Activated CD4-positive, CD25-positive, alpha-beta regulatory T cell treated with anti-CD3 and anti-CD28 coated beads, Interleukin-2, amount 50 U/mL, for 24 hours (primary cell): ENCODE measurements around the gene LRRC66.

Experiments used
- ATAC-seq, 2 donors: fragments of 150-1000 bp; cut with Tn5 transposase; one replicate each; pipeline ENCODE4 v1.10.0; 2021; ENCODE audit warnings: mild to moderate bottlenecking in 1 of 2, moderate library complexity in 1 of 2

LRRC66 gene, protein sequence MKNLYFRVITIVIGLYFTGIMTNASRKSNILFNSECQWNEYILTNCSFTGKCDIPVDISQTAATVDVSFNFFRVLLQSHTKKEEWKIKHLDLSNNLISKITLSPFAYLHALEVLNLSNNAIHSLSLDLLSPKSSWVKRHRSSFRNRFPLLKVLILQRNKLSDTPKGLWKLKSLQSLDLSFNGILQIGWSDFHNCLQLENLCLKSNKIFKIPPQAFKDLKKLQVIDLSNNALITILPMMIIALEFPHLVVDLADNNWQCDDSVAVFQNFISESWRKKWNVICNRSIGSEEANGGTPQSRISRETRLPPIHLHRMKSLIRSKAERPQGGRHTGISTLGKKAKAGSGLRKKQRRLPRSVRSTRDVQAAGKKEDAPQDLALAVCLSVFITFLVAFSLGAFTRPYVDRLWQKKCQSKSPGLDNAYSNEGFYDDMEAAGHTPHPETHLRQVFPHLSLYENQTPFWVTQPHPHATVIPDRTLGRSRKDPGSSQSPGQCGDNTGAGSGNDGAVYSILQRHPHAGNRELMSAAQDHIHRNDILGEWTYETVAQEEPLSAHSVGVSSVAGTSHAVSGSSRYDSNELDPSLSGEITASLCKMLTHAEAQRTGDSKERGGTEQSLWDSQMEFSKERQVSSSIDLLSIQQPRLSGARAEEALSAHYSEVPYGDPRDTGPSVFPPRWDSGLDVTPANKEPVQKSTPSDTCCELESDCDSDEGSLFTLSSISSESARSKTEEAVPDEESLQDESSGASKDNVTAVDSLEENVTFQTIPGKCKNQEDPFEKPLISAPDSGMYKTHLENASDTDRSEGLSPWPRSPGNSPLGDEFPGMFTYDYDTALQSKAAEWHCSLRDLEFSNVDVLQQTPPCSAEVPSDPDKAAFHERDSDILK

GRCh38 chr4:52019936-52020657 lies at the start of gene LRRC66:
TSS of gene LRRC66 (minus strand) at chr4:52020363. CDS start at chr4:52017613, 2,750 bp downstream.
- no peak for ATAC-seq

DNA sequence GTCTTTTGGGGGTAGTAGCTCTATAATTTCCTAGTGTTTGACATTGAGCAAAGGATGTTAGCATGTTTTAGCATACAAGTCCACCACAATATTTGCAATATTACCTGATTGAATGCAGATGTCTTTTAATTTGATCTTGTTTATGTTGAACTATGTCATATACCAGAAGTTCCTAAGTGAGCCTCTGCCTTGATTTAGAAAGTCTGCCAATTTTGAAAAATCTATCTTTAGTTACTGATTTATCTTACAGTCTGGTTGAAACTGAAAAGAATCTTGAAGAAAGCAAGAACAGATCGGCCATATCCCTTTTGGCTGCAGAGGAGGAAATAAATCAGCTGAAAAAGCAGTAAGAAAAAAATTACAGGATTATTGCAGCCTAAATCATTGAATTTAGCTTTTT lies 49.4 kb upstream of the LRRC66 start:
- ATAC-seq: no peak

DNA sequence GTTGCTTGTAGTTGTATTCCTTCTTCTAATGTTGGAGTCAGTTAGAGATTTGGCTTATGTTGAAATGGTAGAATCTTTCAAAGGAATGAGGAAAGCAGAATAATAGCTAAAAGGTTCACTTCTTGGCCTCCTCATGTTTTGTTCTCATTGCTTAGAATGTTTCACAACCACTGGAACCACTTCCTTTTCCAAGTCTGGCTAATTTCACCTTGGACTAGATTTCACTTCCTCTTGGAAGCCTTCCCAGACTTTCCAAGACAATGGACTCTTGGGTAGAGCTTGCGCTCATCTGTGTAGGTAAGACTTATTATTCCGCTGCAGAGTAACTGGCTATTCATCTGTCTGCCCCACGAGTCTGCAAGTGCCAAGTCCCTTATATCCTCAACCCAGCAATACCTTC lies 39.2 kb upstream of the LRRC66 start:
- no peak for ATAC-seq

- no peak for ATAC-seq
Observed at GRCh38 chr4:52058275-52058674, 38.1 kb upstream of the LRRC66 start.

DNA sequence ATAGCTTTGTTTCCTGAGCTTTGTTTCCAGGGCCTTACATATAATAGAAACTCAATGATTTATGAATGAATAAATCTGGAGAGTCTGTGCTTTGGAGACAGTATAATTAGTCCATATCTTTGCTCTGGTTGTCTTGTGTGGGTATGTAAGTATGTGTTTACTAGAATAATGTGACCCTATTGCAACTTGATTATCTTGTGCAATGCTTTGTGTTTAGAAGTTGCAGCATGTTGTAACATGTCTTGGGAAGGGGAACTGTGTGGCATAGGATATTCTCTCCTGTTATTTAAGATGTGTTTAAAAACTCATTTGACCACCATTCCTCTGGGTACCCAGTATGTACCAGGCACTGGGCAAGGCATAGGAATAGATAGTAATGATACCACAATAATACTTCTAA lies 37.0 kb upstream of the LRRC66 start:
- no peak for ATAC-seq

DNA sequence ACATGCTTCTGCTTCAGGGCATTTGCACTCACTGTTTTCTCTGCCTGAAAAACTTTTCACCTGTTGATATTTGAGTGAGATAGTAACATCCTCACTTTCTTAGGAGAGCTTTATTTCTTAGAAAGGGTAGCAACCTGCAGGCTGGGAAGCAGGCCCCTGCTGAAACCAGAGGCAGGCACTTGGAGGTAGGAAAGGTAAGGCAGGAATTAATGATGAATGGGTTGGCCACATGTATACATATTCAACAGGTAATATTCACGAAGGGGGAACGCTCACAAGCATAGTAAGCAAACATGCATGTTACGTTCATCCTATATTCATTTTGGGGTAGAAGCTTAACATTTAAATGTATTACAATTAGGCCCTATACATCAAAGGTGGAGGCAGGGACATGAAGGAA lies 34.1 kb upstream of the LRRC66 start:
- no peak for ATAC-seq

- peak in 1 of 2 donors; percentile 17 for ATAC-seq
Observed at GRCh38 chr4:52052475-52052780, 32.3 kb upstream of the LRRC66 start.

DNA sequence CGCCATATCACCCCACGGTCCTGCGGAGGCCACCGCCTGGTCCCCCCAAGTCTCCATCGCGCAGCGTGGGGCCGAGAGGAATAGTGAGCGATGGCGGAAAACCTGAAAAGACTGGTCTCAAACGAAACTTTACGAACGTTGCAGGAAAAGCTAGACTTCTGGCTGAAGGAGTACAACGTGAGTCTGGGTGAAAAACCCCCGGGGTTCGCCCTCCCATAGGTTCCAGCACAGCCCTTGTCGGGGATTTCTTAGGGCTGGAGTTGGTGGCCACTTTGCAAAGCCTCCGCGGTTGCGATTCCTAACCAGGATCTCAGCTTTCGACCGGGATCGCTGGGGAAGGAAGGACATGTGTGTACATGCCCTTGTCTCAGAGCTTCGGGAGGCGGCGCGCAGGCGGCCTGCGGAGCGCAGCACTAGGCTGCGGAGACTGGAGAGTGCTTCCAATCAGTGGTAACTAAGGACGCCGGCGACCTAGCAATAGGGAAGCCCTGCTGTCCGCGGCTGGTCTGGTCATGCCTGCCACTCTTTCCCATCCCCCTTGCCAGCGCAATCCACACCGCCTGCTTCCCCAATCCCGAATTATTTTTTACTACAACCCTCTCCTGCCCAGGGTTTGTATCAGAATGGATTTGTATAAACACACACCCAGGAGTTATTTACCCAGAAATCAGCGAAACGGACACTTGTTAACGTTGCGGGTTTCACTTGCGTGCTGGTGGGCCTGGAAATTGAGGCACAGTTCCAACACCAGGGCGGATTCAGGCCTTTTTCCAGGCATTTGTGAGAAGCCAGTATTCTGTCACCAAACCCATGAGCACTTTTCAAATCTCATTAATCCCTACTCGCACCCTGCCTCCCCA lies 31.7 kb upstream of the LRRC66 start:
- ATAC-seq: no peak

DNA sequence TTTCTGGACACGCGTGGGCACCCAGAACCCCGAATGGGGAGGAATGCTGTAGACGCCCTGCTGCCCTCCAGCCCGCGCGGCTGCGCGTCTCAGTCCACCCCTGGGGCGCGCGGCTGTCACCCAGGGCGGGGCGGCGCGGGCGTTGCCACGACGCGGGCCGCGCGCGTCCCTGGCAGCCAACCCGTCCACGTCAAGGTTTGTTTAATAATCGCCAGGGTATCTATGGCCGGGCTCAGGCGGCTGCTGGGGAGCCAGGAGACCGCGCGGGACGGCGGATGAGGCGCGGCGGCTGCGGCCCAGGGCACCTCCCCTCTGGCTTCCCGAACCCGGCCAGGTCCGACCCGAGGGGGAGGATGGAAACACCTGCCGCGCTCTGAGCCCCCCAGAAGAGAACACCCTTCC lies 31.1 kb upstream of the LRRC66 start, which contains the start of gene SPATA18:
TSS of gene SPATA18 (plus strand) at position 92 of the 402 bp plus-strand sequence. CDS start 401 bp downstream, outside the sequence.
- ATAC-seq: peak in 1 of 2 donors; percentile 15

DNA sequence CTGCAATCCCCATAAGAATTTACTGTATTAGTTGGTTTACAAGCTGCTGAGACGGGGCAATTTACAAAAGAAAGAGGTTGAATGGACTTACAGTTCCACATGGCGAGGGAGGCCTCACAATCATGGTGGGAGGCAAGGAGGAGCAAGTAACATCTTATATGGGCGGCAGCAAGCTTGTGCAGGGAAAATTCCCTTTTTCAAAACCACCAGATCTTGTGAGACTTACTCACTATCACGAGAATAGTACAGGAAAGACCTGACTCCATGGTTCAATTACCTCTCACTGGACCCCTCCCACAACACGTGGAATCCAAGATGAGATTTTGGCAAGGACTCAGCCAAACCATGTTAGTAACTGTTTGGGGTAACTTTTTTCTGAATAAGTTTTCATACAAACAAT lies 29.1 kb upstream of the LRRC66 start:
- ATAC-seq: no peak

DNA sequence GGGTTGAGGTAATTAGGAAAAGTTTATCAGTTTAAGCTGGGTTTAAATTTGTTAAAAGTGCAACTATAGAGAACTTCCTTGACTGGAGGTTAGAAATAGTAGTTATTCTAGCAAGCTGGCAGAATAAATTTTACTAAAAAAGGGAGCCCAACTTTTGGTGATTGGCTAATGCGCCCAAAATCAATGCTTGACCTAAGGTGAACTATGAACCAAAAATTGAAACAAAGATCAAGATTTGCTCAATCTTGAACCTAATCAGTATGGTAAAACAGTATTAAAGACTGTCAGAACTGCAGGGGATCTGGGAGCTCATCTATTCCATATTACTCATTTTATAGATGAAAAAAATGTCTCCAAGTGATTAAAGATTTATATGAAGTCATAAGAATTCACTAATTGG lies 24.9 kb upstream of the LRRC66 start:
- no peak for ATAC-seq

DNA sequence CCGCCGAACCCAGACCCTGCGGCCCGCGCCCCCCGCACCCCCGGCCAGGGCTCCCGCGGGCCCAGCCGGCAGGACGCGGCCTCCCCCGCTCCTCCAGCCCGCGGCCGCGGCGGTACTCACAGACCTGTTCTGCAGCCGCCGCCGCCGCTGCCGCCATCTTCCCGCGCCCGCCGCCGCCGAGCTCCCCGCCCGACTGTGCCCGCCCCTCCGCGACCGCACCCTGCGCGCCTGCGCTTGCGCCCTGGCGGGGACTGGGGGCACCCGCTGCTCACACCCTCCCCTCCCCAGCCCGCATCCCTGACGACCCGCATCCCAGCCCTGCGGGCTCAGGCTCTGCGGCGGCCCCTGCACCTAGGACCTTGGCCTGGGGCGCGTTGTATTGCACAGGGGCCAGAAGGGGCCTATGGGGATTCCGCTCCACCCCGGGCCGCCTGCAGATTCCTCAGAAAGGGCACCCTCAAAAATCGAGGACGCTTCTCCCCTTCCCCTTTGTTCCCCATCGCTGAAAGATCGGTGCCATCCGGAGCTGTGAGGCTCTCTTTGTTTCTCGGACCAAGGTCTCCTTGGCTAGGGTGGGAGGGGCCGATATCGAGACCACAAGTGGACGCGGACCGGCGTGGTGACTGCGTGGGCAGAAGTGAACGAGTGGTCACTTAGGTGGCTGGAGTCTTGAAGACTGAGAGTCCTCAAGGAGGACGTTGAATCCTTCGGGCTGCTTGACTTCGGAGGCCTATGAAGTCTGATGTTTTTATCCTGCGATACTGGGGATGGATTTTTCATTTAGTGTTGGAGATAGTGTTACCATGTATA lies 18.1 kb upstream of the LRRC66 start, which contains the start of gene SGCB:
TSS of gene SGCB (minus strand) at position 197 of the 810 bp plus-strand sequence. CDS start at position 157, 40 bp downstream.
- peak; percentile 91 to 92 for ATAC-seq

DNA sequence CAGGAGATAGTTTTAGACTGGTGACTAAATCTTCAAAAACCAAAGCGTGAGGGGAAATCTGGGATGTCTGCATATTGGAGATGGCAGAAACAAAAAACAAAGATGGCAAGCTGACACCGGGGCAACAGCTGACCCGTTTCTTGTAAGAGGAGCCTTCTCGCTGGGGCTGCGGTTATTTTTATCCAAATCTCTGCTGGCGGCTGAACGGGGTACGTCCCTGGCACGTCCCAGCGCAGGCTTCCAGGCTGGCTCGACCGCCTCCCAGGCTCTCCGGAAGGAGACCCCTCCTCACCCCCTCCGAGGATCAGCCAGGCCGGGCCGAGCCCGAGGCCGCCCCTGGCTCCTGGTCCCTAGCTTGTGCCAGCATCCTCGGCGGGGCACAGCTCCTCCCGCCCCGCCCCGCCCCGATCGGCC lies 17.5 kb upstream of the LRRC66 start:
- peak; percentile 41 to 53 for ATAC-seq

DNA sequence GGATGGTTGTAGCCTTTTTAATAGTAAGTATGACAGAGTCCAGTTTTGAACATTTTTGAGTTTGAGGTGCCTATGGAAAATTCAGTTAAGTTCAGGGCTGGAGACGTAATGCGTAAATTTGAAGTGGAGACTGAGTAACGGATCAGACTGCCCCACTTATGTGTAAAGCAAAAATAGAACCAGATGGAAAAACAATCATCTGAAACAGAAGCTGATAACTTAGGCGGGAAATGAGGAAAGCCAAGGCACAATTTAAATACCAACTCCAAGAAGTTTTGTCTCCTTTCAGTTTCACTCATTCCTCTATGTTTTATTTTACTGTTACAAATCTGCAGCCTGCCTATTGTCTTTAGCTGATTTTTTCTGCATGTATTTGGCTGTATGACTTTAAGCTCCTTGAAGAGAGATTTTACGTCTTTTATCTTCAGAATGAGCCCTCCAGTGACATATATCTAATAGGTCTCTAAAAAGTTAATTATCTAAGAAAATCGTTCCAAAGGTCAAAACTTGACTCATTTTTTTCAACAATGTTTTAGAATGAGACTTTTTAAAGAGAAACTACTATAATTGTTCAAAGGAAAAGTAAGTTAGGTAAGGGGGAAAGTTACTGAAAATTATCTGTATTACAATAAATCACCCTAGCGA lies 16.8 kb upstream of the LRRC66 start:
- no peak for ATAC-seq

- no peak for ATAC-seq
Observed at GRCh38 chr4:52035190-52035589, 15.0 kb upstream of the LRRC66 start.

DNA sequence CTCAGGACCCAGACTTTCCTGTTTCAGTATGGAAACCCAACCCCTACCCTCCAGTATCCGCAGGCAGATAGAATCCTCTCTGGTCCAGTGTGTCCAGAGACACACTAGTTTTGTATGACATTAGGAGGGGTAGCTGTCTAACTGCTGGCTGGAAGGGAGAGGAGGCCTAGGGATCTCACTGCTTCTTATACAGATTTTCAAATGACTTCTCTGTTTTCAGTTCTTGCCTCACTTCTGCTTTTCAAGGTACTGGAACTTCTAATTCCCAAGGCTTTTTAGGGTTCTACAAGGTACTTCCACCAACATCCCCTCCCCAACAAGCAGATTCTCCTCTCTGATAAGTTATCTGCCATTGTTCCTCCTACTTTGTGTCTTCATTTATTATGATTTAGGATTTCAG lies 11.8 kb upstream of the LRRC66 start:
- ATAC-seq: no peak

GRCh38 chr4:52028970-52029369 lies 8.8 kb upstream of the LRRC66 start:
- ATAC-seq: no peak

DNA sequence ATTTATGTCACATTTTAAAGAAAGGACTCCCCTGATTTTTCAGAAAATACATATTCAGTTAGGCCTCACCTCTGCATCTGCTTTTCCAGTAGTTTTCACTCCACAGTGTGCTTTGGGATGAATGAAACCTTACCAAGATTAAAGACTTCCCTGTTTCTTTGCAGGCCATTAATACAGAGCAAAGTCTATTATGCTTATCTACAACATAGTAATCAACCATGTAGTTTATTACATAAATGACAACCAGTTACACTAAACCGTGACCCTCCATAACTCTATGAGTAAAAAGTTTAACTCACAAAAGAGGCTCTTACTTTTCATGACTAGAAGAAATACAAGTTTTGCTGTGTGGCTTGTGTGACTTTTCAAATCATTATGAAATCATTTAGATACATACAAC lies 2.3 kb downstream of the LRRC66 start:
- no peak for ATAC-seq

DNA sequence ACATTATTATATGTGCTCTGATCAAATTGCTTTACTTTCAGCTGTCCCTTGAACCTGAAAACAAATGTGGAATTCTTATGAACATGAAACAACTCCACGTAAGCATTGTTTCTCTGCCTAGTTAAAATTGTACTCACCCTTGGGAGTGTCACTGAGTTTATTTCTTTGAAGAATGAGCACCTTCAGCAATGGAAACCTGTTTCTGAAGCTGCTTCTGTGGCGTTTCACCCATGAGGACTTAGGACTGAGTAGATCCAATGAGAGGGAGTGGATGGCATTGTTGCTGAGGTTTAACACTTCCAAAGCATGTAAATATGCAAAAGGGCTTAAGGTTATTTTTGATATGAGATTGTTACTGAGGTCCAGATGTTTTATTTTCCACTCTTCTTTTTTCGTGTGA lies 3.2 kb downstream of the LRRC66 start:
- no peak for ATAC-seq

- ATAC-seq: no peak
Observed at GRCh38 chr4:52015366-52015765, 4.8 kb downstream of the LRRC66 start.

- no peak for ATAC-seq
Observed at GRCh38 chr4:52014903-52015302, 5.3 kb downstream of the LRRC66 start.
